NCI-H2227 (cell line): ENCODE results near the gene C11orf91.

Experiments used
- DNase-seq: peaks from one replicate; lab custom pipeline; 2025; ENCODE audit not compliant: unreplicated experiment; lab: John Stamatoyannopoulos, UW

The C11orf91 gene

GRCh38 chr11:33651990-33652389, 48.6 kb downstream of the C11orf91 start:
- DNase-seq, result no peak

- DNase-seq, result no peak
Observed at GRCh38 chr11:33651555-33651954, 49.1 kb downstream of the C11orf91 start.

- DNase-seq, result no peak
Observed at GRCh38 chr11:33649944-33650343, 50.7 kb downstream of the C11orf91 start.
